ENCODE measurements around the gene AKNA. TPM values are rescaled to one million over a fixed set of nuclear protein-coding genes. Genes with fewer than 3 reads are reported as not detected.

AKNA gene
- total and polyA plus RNA-seq, 7 experiments from 2014 or later: 20.5 to 403 (median 347) TPM

GRCh38 chr9:114370251-114370967 is 17.4 kb downstream of the AKNA start:
- Histone ChIP-seq H3K4me3 (ENCODE audit: low read length) (no peak overlapping the region), H3K4me1 (ENCODE audit: control insufficient read depth in 2 of 2, insufficient read depth in 2 of 2, low read length in 2 of 2) (peaks cover 94 to 97% of the 10 kb centered on the region in 2 donors), H3K27ac (ENCODE audit: low read depth, low read length) (peak overlapping the region; percentile 70), H3K27me3 (ENCODE audit: control insufficient read depth in 2 of 2, insufficient read depth in 2 of 2, low read length in 2 of 2) (no peaks in the 10 kb centered on the region), H3K36me3 (ENCODE audit: control insufficient read depth in 2 of 3, insufficient read depth in 3 of 3, low read length in 3 of 3) (peaks cover 18 to 50% (median 31%) of the 10 kb centered on the region in 3 experiments), H3K9me3 (ENCODE audit: control insufficient read depth in 2 of 3, low read length in 3 of 3) (no peaks in the 10 kb centered on the region)
- intact Hi-C loops (cut with micrococcal nuclease): no loop called here
- H3K4me3 Mint-ChIP-seq: peak overlapping the region in 6 of 10 donors; percentile 43 to 98 (median 82)
- peak overlapping the region; percentile 80 to 96 (median 85) for H3K27ac Mint-ChIP-seq
- peaks cover 63 to 100% (median 85%) of the 10 kb centered on the region in 7 donors for H3K4me1 Mint-ChIP-seq
- ATAC-seq: no peak
- DNase-seq: no peak
- H3K27me3 Mint-ChIP-seq: no peaks in the 10 kb centered on the region
- ChIA-PET CTCF (interaction anchor here (0.9 to 1.8 kb wide), 5 partner anchors 19 to 286 kb away, joined by 3 to 5 read pairs (median 3); no protein-coding TSS in a partner anchor), POLR2A (interaction anchor here (2.0 to 33.8 kb wide), 3 partner anchors 21 to 217 kb away, joined by 8 to 978 read pairs (median 17); partner anchors contain the start of genes AKNA and ATP6V1G1)
- H3K36me3 Mint-ChIP-seq: peaks cover 9 to 63% (median 41%) of the 10 kb centered on the region in 5 donors
- H3K9me3 Mint-ChIP-seq: no peaks in the 10 kb centered on the region

GRCh38 chr9:114369216-114370130 is 18.3 kb downstream of the AKNA start:
- ChIA-PET POLR2A (interaction anchor here (1.0 to 33.8 kb wide), 4 partner anchors 10 to 218 kb away, joined by 3 to 978 read pairs (median 4); partner anchors contain the start of genes AKNA and ATP6V1G1), CTCF (interaction anchor here (0.7 to 1.4 kb wide), 5 partner anchors 14 to 284 kb away, joined by 3 to 6 read pairs (median 3); partner anchors contain the start of gene ATP6V1G1)
- Histone ChIP-seq H3K4me3 (ENCODE audit: low read length) (no peak overlapping the region), H3K27me3 (ENCODE audit: control insufficient read depth in 2 of 2, insufficient read depth in 2 of 2, low read length in 2 of 2) (no peaks in the 10 kb centered on the region), H3K4me1 (ENCODE audit: control insufficient read depth in 2 of 2, insufficient read depth in 2 of 2, low read length in 2 of 2) (peaks cover 93 to 96% of the 10 kb centered on the region in 2 donors), H3K9me3 (ENCODE audit: control insufficient read depth in 2 of 3, low read length in 3 of 3) (no peaks in the 10 kb centered on the region), H3K36me3 (ENCODE audit: control insufficient read depth in 2 of 3, insufficient read depth in 3 of 3, low read length in 3 of 3) (peaks cover 19 to 58% (median 35%) of the 10 kb centered on the region in 3 experiments), H3K27ac (ENCODE audit: low read depth, low read length) (peak overlapping the region; percentile 70)
- peak; percentile 6 for ATAC-seq
- no peaks in the 10 kb centered on the region for H3K27me3 Mint-ChIP-seq
- peaks cover 61 to 100% (median 85%) of the 10 kb centered on the region in 7 donors for H3K4me1 Mint-ChIP-seq
- peak overlapping the region; percentile 1 to 98 (median 46) for H3K4me3 Mint-ChIP-seq
- H3K36me3 Mint-ChIP-seq: peaks cover 9 to 62% (median 38%) of the 10 kb centered on the region in 5 donors
- no peaks in the 10 kb centered on the region for H3K9me3 Mint-ChIP-seq
- DNase-seq: no peak
- intact Hi-C loops (cut with micrococcal nuclease): no loop called here
- H3K27ac Mint-ChIP-seq: peak overlapping the region; percentile 60 to 96 (median 82)

DNA sequence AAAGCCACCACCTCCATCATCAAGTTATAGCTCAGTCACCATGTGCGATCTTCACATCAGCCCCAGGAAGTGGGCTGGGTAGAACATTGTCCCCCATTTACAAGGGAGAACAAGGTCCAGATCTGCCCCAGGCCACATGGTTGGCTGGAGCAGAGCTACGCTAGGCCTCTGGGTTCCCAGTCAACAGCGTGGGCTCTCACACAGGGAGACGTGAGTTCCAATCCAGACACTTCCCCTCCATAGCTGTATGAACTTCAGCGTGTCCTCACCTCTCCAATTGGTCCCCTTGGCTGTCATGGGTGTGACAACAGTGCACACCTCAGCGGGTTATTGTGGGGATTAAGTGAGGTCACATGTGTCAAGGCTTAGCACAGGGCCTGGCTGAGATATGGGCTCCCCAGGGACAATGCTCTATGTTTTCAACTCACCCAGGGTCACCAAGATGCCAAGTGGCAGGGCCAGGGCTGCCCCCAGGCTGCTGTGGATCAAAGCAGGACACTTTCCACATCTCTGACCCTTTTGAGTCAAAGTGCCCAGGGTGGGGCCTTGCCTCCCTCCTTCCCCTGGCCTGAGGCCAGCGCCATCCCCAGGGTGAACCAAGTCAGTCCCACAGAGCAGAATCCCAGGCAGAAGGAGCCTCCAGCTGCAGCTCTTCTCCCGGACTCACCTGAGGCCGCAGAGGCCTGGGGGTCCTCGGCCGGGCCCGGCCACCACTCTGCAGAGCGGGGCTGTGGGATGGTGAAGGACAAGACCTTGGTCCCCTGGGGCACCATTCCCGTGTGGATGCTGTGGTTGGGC is 19.8 kb downstream of the AKNA start:
- intact Hi-C loops (cut with micrococcal nuclease): no loop called here
- no peaks in the 10 kb centered on the region for H3K27me3 Mint-ChIP-seq
- CTCF ChIA-PET: interaction anchor here (0.7 to 2.1 kb wide), 8 partner anchors 13 to 285 kb away, joined by 3 to 8 read pairs (median 4); partner anchors contain the start of gene AKNA
- peak overlapping the region; percentile 70 to 98 (median 93) for H3K27ac Mint-ChIP-seq
- DNase-seq (no peak), ATAC-seq (no peak)
- H3K4me1 Mint-ChIP-seq: peaks cover 69 to 100% (median 88%) of the 10 kb centered on the region in 7 donors
- H3K27me3 ChIP-seq (ENCODE audit: control insufficient read depth in 2 of 2, insufficient read depth in 2 of 2, low read length in 2 of 2): no peaks in the 10 kb centered on the region
- H3K4me3 Mint-ChIP-seq: peak overlapping the region; percentile 16 to 98 (median 68)
- H3K9me3 ChIP-seq (ENCODE audit: control insufficient read depth in 2 of 3, low read length in 3 of 3): no peaks in the 10 kb centered on the region
- peaks cover 9 to 67% (median 42%) of the 10 kb centered on the region in 5 donors for H3K36me3 Mint-ChIP-seq
- H3K36me3 ChIP-seq (ENCODE audit: control insufficient read depth in 2 of 3, insufficient read depth in 3 of 3, low read length in 3 of 3): peaks cover 34 to 59% (median 48%) of the 10 kb centered on the region in 3 experiments
- H3K9me3 Mint-ChIP-seq: no peaks in the 10 kb centered on the region
- H3K4me1 ChIP-seq (ENCODE audit: control insufficient read depth in 2 of 2, insufficient read depth in 2 of 2, low read length in 2 of 2): peaks cover 93 to 96% of the 10 kb centered on the region in 2 donors
- peak overlapping the region; percentile 69 for H3K27ac ChIP-seq (ENCODE audit: low read depth, low read length)
- POLR2A ChIA-PET: interaction anchor here (0.6 to 33.8 kb wide), 6 partner anchors 8 to 219 kb away, joined by 3 to 978 read pairs (median 4); partner anchors contain the start of genes AKNA and ATP6V1G1
- peak overlapping the region; percentile 8 for H3K4me3 ChIP-seq (ENCODE audit: low read length)

GRCh38 chr9:114367366-114367765 is 20.4 kb downstream of the AKNA start:
- H3K4me3 Mint-ChIP-seq: peak overlapping the region in 9 of 10 donors; percentile 53 to 98 (median 72)
- H3K4me1 Mint-ChIP-seq: peaks cover 72 to 99% (median 88%) of the 10 kb centered on the region in 7 donors
- Histone ChIP-seq H3K9me3 (ENCODE audit: control insufficient read depth in 2 of 3, low read length in 3 of 3) (no peaks in the 10 kb centered on the region), H3K36me3 (ENCODE audit: control insufficient read depth in 2 of 3, insufficient read depth in 3 of 3, low read length in 3 of 3) (peaks cover 38 to 65% (median 53%) of the 10 kb centered on the region in 3 experiments), H3K27ac (ENCODE audit: low read depth, low read length) (peak overlapping the region; percentile 69), H3K4me3 (ENCODE audit: low read length) (peak overlapping the region; percentile 17), H3K27me3 (ENCODE audit: control insufficient read depth in 2 of 2, insufficient read depth in 2 of 2, low read length in 2 of 2) (no peaks in the 10 kb centered on the region), H3K4me1 (ENCODE audit: control insufficient read depth in 2 of 2, insufficient read depth in 2 of 2, low read length in 2 of 2) (peaks cover 93 to 94% of the 10 kb centered on the region in 2 donors)
- H3K9me3 Mint-ChIP-seq: no peaks in the 10 kb centered on the region
- H3K36me3 Mint-ChIP-seq: peaks cover 9 to 67% (median 44%) of the 10 kb centered on the region in 5 donors
- DNase-seq: no peak
- no peaks in the 10 kb centered on the region for H3K27me3 Mint-ChIP-seq
- ChIA-PET CTCF (interaction anchor here (0.8 to 2.1 kb wide), 4 partner anchors 13 to 38 kb away, joined by 3 to 8 read pairs (median 5); partner anchors contain the start of gene AKNA), POLR2A (interaction anchor here (0.6 to 33.8 kb wide), 4 partner anchors 13 to 24 kb away, joined by 3 to 978 read pairs (median 7); partner anchors contain the start of gene AKNA)
- peak overlapping the region; percentile 70 to 98 (median 93) for H3K27ac Mint-ChIP-seq
- ATAC-seq: no peak
- intact Hi-C loops (cut with micrococcal nuclease): no loop called here

- ChIA-PET CTCF (interaction anchor here (1.5 to 2.1 kb wide), 4 partner anchors 15 to 226 kb away, joined by 3 to 8 read pairs (median 6); partner anchors contain the start of gene AKNA), POLR2A (interaction anchor here (0.7 to 33.8 kb wide), 4 partner anchors 12 to 226 kb away, joined by 3 to 978 read pairs (median 7); partner anchors contain the start of gene AKNA)
- Histone ChIP-seq H3K27me3 (ENCODE audit: control insufficient read depth in 2 of 2, insufficient read depth in 2 of 2, low read length in 2 of 2) (no peaks in the 10 kb centered on the region), H3K9me3 (ENCODE audit: control insufficient read depth in 2 of 3, low read length in 3 of 3) (no peaks in the 10 kb centered on the region), H3K27ac (ENCODE audit: low read depth, low read length) (peak overlapping the region; percentile 69), H3K4me1 (ENCODE audit: control insufficient read depth in 2 of 2, insufficient read depth in 2 of 2, low read length in 2 of 2) (peaks cover 89 to 94% of the 10 kb centered on the region in 2 donors), H3K4me3 (ENCODE audit: low read length) (peak overlapping the region; percentile 17), H3K36me3 (ENCODE audit: control insufficient read depth in 2 of 3, insufficient read depth in 3 of 3, low read length in 3 of 3) (peaks cover 46 to 73% (median 62%) of the 10 kb centered on the region in 3 experiments)
- Mint-ChIP-seq H3K36me3 (peaks cover 9 to 67% (median 45%) of the 10 kb centered on the region in 5 donors), H3K4me1 (peaks cover 65 to 99% (median 80%) of the 10 kb centered on the region in 7 donors), H3K27me3 (no peaks in the 10 kb centered on the region), H3K27ac (peak overlapping the region; percentile 70 to 98 (median 93)), H3K4me3 (peak overlapping the region; percentile 62 to 98 (median 76)), H3K9me3 (no peaks in the 10 kb centered on the region)
- peak; percentile 60 for ATAC-seq
- peak in 7 of 9 donors; percentile 40 to 69 (median 64) for DNase-seq
- intact Hi-C loops (cut with micrococcal nuclease): loop anchor here in 1 of 2 donors (1.0 kb wide), 1 partner anchor 13 kb away; no protein-coding TSS in a partner anchor
Observed at GRCh38 chr9:114366334-114367128, 21.3 kb downstream of the AKNA start.

Data from naive thymus-derived CD4-positive, alpha-beta T cell (primary cell).